Kidney epithelial cell (primary cell): ENCODE measurements around the gene SUOX. TPM values are rescaled to one million over a fixed set of nuclear protein-coding genes. Genes with fewer than 3 reads are reported as not detected.

Experiments
- DNase-seq: peaks from one replicate; pipeline ENCODE4 v3.0.0-alpha.2; 2010; ENCODE audit warnings: low read depth
- H3K27me3 ChIP-seq: 2 replicates; pipeline ENCODE4 v1.6.0; 2011; ENCODE audit warnings: low read length; ENCODE audit not compliant: control insufficient read depth, insufficient read depth
- H3K36me3 ChIP-seq: 2 replicates; pipeline ENCODE4 v1.5.1; 2011; ENCODE audit warnings: low read length; ENCODE audit not compliant: control insufficient read depth, insufficient read depth
- H3K4me3 ChIP-seq: 2 replicates; pipeline ENCODE4 v1.5.1; 2011; ENCODE audit warnings: low read depth, mild to moderate bottlenecking, control low read depth, low read length
- CTCF ChIP-seq: IDR thresholded peaks from 2 replicates; pipeline ENCODE4 v1.5.1; 2011; ENCODE audit warnings: mild to moderate bottlenecking, moderate library complexity, low read length, control low read depth, inconsistent platforms; ENCODE audit not compliant: insufficient read depth, poor library complexity, severe bottlenecking
- total RNA-seq: library from RNA; depleted of rRNA; stranded (reverse); fragments of >200 nt; gene quantifications from 2 replicates; pipeline ENCODE4 v1.2.3, GENCODE V29; 2015

Gene SUOX
- total RNA-seq, result 12.0 and 18.0 TPM in 2 replicates

DNA sequence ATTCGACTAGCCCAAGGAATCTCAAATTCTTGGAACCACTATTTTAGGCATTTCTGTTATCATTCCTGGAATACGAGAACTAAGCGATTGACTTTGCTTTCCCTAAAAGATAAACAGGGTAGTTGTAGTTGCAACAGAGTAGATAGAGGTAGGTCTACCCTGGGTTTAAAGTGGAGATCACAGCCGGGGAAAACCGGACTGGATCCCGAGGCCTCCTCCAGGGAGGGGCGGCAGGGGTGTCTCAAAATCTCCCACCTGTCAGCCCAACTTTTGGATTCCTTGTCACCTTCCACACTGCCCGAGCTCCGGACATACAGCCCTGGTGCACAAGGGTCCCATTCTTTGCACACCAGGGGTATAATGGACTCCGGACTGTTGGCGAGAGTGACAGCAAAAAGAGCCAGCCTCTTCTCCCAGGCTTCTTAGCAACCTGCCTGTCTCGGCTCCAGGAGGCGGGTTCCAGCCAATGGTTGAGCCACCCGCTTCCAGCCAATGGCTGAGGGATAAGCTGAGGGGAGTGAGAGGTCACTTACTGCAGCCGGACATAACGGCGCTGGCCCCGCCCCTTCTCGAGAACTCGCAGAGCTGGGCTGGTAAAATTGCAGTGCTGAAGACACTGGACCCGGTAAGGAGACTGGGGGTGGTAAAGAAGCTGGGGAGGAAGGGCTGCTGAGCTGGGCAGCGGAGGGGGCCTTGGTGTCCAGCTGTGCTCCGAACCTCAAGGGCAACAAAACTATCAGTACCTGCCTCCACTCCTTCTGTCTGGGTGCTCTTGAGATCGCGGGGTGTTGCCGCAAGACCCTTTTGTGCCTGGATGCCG is at the start of gene SUOX:
Gene SUOX, plus strand, starts transcription at position 562 of the 820 bp plus-strand sequence. CDS start 4,946 bp downstream, outside the sequence.
- Histone ChIP-seq H3K27me3 (no peaks in the 10 kb centered on the region), H3K36me3 (no peaks in the 10 kb centered on the region), H3K4me3 (peak within 1 kb of the TSS; percentile 65)
- peak; percentile 96 for DNase-seq
- no peak for TF ChIP-seq CTCF

DNA sequence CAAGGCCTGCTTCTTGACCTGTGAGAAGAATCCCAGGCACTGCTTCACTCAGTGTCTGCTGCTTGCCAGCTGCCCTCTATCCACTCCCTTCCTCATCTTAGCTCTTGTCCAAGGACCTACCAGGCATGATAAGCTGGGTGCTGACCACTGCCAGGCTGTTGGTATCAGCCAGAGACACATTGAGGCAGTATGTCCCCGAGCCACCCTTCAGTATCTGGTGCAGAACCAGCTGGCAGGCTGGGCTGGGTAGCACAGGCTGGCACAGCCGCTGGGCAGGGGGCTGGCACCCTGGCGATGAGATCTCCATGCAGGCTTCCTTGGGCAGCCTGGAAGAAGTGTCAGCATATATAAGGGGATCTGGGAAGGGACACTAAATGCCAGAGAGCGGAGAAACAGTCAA is 41.7 kb upstream of the SUOX start:
- DNase-seq, result no peak
- no peak for TF ChIP-seq CTCF
- Histone ChIP-seq H3K4me3 (no peak overlapping the region), H3K27me3 (no peaks in the 10 kb centered on the region), H3K36me3 (no peaks in the 10 kb centered on the region)

- Histone ChIP-seq H3K36me3 (no peaks in the 10 kb centered on the region), H3K27me3 (no peaks in the 10 kb centered on the region), H3K4me3 (no peak overlapping the region)
- TF ChIP-seq CTCF, result peak; percentile 81
- no peak for DNase-seq
Measured at GRCh38 chr12:55955800-55956508, 41.1 kb upstream of the SUOX start.

DNA sequence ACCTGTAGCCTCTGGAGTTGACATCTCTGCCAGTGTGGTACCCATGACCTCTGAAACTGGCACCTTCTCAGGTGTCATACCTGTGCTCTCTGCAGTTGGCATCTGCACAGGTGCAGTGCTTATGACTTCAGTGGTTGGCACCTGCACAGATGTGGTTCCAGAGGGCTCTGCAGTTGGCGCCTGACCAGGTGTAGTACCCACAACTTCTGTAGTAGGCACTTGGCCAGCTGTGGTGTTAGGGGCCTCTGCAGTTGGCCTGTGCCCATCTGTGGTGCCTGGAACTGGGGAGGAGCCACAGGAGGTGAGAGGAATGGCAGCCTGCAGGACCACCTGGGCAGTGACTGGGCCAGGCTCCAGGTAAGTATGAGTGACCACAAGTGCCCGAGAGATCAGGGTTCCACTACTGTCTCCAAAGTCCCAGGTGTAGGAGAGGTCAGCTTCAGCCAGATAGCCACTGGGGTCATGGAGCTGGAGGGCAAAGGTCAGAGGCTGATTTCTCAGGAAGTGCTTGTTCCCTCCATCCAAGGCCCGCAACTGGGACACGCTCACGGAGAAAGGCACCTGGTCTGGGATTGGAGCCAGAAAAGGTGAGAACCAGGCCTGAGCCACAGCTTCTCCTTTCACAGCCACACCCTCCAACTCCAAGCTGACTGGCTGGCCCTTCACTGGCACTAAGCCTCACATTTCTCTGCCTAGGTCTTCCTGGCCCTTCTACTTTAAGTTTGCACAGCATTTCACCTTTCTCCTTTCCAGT is 39.8 kb upstream of the SUOX start:
- Histone ChIP-seq H3K27me3 (no peaks in the 10 kb centered on the region), H3K36me3 (no peaks in the 10 kb centered on the region), H3K4me3 (no peak overlapping the region)
- no peak for DNase-seq
- no peak for TF ChIP-seq CTCF

DNA sequence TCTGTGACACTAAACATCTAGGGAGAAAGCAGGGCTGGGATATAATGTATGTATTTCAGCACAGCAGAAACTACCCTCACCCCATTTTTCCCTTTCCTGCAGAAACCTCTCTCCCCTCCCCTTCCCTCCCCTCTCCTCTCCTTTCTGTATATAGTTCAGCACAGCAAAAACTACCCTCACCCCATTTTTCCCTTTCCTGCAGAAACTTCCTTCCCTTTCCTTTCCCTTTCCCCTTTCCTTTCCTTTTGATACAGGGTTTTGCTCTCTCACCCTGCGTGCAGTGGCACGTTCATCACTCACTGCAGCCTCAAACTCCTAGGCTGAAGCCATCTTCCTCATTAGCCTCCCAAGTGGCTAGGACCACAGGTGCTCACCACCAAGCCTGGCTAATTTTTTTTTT is 33.3 kb upstream of the SUOX start:
- no peaks in the 10 kb centered on the region for H3K36me3 ChIP-seq
- no peaks in the 10 kb centered on the region for H3K27me3 ChIP-seq
- no peak for DNase-seq
- no peak for TF ChIP-seq CTCF
- H3K4me3 ChIP-seq, result no peak overlapping the region
